Measurements from ENCODE around the gene SLC6A16.

GRCh38 chr19:49331616-49332055, 6.6 kb upstream of the SLC6A16 start:
- TF ChIP-seq CTCF (IDR thresholded peaks at IDR 0.05), result no peak
- TF ChIP-seq POLR2AphosphoS5 (IDR thresholded peaks at IDR 0.05; ENCODE audit: low read depth, low read length), result no peak

Measured in Panc1 (cell line).